HG03565 (cell line): ENCODE data around the gene CD68.
A peak's percentile ranks its signal among the peaks of the same experiment; 100 is the strongest.
"Not testable (repeated sequence)": the region's sequence is repeated elsewhere in the genome, so short reads cannot be mapped to it uniquely, and the experiment has no call there.

Source experiments
- ATAC-seq: cut with Tn5 transposase; IDR thresholded peaks from one replicate; pipeline ENCODE4 v1.9.1; 2021; ENCODE audit warnings: mild to moderate bottlenecking, moderate library complexity; ENCODE audit not compliant: unreplicated experiment

CD68 gene

DNA sequence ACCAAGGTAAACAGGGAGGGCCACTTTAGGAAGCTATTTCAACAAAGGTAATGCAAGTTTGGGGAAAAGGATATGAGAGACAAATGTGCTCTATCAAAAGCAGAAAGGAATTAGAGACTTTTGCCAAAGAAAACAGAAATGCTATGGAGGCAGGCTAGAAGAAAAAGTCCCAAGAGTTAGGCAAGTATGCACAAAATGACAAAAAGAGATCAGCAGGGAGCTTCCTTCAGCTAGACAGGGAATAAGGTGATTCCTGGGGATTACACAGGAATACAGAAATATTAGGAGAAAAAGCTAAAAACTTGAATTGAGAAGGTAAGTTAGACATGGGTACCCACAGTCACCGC, 32.8 kb downstream of the CD68 start:
- no peak for ATAC-seq

DNA sequence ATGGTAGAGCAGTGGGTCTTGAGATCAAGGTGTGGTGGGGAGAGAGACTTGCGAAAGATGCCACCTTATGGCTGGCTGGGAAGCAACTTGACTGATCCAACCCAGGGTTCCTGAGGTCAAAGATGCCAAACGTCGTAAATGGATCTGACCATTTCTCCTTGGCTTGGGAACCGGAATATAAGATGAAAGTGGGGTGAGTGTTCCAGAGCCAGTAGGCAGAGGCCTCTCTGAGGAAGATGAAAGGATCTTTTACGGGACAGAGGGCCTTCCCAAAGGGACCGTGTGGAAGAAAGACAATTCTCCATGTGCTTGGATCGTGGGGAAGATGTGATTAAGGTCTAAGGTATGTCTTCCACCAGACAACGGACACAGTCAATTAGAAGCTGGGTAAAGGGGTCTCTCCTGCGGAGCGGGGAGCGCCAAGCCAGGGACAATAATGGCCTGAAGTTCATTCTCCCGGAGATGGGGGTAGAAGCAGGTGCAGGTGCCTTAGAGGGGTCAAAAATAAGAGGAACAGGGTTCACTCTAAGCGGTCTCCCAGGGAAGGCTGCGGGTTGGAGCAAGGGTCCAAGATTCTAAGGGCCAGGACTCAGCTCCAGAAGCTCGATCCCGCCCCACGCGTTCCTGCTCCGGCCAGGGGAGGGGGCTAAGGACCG, 34.5 kb downstream of the CD68 start:
- no peak for ATAC-seq

GRCh38 chr17:7614425-7615264, 35.2 kb downstream of the CD68 start, which contains the start of gene FXR2:
Gene FXR2 (minus strand): TSS chr17:7614897. CDS start chr17:7614532, 365 bp downstream.
- ATAC-seq, result peak; percentile 86

GRCh38 chr17:7615265-7615747, 35.9 kb downstream of the CD68 start:
- ATAC-seq, result no peak

DNA sequence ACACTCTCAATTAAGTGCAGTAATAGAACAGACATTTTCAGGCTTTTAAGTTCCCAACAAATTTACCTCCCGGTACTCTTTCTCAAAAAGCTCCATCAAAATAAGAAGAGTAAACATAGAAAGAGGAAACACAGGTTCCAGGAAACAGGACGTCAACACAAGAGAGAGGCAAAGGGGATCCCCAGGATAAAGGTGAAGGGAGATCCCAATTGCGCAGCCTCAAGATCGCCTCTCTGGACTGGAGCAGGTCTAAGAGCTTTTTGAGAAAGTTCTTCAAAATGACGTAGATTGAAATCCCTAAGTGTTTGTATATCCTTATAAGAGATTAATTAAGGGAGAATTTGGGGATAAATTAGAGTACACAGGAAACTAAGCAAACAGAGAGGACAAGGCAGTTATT, 39.2 kb downstream of the CD68 start:
- ATAC-seq, result no peak

GRCh38 chr17:7620835-7621234, 41.4 kb downstream of the CD68 start:
- no peak for ATAC-seq

DNA sequence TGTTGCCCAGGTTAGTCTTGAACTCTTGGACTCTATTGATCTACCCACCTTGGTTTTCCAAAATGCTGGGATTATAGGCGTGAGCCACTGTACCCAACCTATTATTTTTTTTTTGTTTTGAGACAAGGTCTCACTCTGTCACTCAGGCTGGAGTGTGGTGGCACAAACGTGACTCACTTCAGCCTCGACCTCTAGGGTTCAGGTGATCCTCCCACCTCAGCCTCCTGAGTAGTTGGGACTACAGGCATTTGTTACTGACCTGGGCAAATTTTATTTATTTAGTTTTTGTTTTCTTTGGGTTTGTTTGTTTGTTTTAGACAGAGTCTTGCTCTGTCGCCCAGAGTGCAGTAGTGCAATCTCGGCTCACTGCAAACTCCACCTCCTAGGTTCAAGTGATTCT, 44.2 kb downstream of the CD68 start:
- no peak for ATAC-seq

DNA sequence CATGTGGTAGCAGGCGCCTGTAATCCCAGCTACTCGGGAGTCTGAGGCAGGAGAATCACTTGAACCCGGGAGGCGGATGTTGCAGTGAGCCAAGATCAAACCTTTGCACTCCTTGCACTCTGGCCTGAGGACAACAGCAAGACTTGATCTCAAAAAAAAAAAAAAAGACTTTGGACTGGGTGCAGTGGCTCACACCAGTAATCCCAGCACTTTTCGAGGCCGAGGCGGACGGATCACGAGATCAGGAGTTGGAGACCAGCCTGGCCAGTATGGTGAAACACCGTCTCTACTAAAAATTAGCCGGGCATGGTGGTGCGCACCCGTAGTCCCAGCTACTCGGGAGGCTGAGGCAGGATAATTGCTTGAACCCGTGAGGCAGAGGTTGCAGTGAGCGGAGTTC, 46.3 kb downstream of the CD68 start:
- not testable (repeated sequence) for ATAC-seq

- ATAC-seq, result no peak
Observed at GRCh38 chr17:7626307-7626706, 46.9 kb downstream of the CD68 start.

DNA sequence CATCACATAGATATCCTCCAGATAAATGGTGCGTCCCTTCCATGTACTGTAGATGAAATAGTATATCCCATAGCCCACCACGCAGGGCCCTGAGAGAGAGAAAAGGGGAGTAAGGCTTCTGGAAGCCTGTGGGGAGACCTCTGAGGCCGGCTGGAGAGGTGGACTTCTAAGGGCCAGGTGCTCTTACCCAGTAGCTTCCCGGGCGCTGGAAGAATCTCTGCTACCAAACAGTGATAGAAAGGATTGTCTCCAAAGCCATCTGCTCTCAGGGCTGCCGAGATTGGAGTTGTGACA, 47.5 kb downstream of the CD68 start:
- no peak for ATAC-seq

- peak; percentile 69 for ATAC-seq
Observed at GRCh38 chr17:7627250-7628121, 48.0 kb downstream of the CD68 start, which contains the start of gene SAT2. Gene SAT2 (minus strand): TSS chr17:7627821. CDS start chr17:7627635, 186 bp downstream.

DNA sequence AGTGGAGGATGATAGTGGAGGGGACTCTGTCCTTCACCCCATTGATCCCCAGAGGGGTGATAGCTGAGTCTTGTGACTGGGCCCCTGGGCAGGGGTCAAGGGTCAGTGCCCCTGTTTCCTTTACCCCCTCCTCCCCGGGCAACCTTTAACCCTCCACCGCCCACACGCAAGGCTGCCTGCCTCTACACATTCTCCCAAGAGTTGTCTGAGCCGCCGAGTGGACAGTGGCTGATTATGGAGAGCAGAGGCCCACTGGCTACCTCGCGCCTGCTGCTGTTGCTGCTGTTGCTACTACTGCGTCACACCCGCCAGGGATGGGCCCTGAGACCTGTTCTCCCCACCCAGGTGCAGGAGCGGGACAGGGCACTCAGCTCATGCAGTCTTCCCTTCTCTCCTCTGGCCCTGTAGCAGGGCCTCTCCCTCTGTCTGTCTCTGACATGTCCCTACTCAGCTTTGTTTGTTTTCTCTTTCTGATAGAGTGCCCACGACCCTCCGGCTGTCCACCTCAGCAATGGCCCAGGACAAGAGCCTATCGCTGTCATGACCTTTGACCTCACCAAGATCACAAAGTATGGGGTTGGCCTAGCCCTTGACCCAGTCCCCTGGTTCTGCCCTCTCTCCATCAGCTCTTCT, 50.6 kb downstream of the CD68 start, which contains the start of gene SHBG:
Gene SHBG, plus strand, starts transcription at position 197 of the 633 bp plus-strand sequence. Its CDS starts 38 bp downstream, at position 235.
- no peak for ATAC-seq
